Heart left ventricle (tissue), 16 donors: ENCODE results near the gene BTG1. TPM values are rescaled to one million over a fixed set of nuclear protein-coding genes. Genes with fewer than 3 reads are reported as not detected.

Source experiments
- ATAC-seq, 4 donors: fragments of 200-7000 bp; cut with Tn5 transposase; one replicate each; pipeline ENCODE4 v1.9.1; 2020 to 2022; ENCODE audit warnings: moderate library complexity in 4 of 4, mild to moderate bottlenecking in 3 of 4, moderate number of reproducible peaks in 1 of 4
- DNase-seq, 5 donors: peaks; one replicate each; pipeline ENCODE4 v3.0.0-alpha.2; 2020
- H3K27ac ChIP-seq, 12 donors: fragments of 200-600 bp; sonication (generic) in 4 of 12; one replicate each; pipeline versions ENCODE4 v1.5.0 to v1.8.0; 2016 to 2022; ENCODE audit warnings: mild to moderate bottlenecking in 2 of 12
- H3K27me3 ChIP-seq, 9 donors: fragments of 200-600 bp; sonication (generic) in 2 of 9; one replicate each; pipeline versions ENCODE4 v1.5.1 to v1.8.0; 2016 to 2022; ENCODE audit warnings: mild to moderate bottlenecking in 3 of 9
- H3K36me3 ChIP-seq, 9 donors: fragments of 200-600 bp; sonication (generic) in 2 of 9; one replicate each; pipeline versions ENCODE4 v1.5.0 to v1.8.0; 2018 to 2022; ENCODE audit warnings: mild to moderate bottlenecking in 2 of 9
- H3K4me1 ChIP-seq, 12 donors: fragments of 200-600 bp; sonication (generic) in 4 of 12; one replicate each; pipeline versions ENCODE4 v1.5.0 to v1.8.0; 2016 to 2022; ENCODE audit warnings: mild to moderate bottlenecking in 3 of 12
- H3K4me3 ChIP-seq, 12 donors: fragments of 200-600 bp; sonication (generic) in 4 of 12; one replicate each; pipeline versions ENCODE4 v1.5.0 to v1.8.0; 2017 to 2022; ENCODE audit warnings: mild to moderate bottlenecking in 9 of 12, moderate library complexity in 4 of 12
- H3K9me3 ChIP-seq, 12 donors: fragments of 200-600 bp; sonication (generic) in 4 of 12; one replicate each; pipeline versions ENCODE4 v1.5.0 to v1.8.0; 2016 to 2022; ENCODE audit warnings: mild to moderate bottlenecking in 1 of 12
- POLR2A ChIP-seq, 2 donors: fragments of 450-650 bp; IDR thresholded peaks; one replicate each; pipeline ENCODE4 v1.6.1; 2017; ENCODE audit warnings: antibody characterized with exemption in 2 of 2, mild to moderate bottlenecking in 2 of 2, moderate library complexity in 2 of 2
- WGBS, 4 donors: extraction: QIAGEN DNeasy Blood & Tissue Kit in 2 of 4; methylation state at CpG; one replicate each; pipeline versions ENCODE4 v1.1.5 to v1.1.7; 2013 to 2018; 5-methylcytosine and 5-hydroxymethylcytosine counted together
- intact Hi-C, 10 donors: fragments of 100-400 bp; cut with DNase I; formaldehyde crosslinking; loops; one replicate each; pipeline versions ENCODE4 v1.11.1 to v1.14.2; 2022
- polyA plus RNA-seq, 2 donors: library from polyadenylated mRNA; stranded (reverse); fragments of 200-250 nt; gene quantifications; one replicate each; pipeline ENCODE4 v1.2.3, GENCODE V29; 2013
- total RNA-seq, 9 donors: library from RNA; depleted of rRNA in 2 of 9; stranded (reverse); fragments of >200 nt in 2 of 9; fragmentation: NEBNext Ultra II Directional in 3 of 9; extraction: Animal tissue kit (Norgen Biotek cat#: 25700) in 3 of 9; gene quantifications; one replicate each; pipeline versions ENCODE4 v1.1.0 to v1.2.4, GENCODE V29; 2016 to 2023
- TF ChIP-seq, protein P1 (sequence below), 12 donors: fragments of 200-600 bp; sonication (generic) in 4 of 12; IDR thresholded peaks; one replicate each; pipeline versions ENCODE4 v1.5.0 to v1.8.0; 2018 to 2022; ENCODE audit warnings: antibody characterized with exemption in 12 of 12, mild to moderate bottlenecking in 5 of 12
- donor health status: ischemic (EF 13 %, LVEDD 7.1; RV severe dilation, severe dysfunction).
- donor health status: healthy with polysubstance abuse.
- donor health status: DM: no; HTN: yes; CAD: no.
- donor health status: DM: no; HTN: no; CAD: no.
- donor health status: ischemic (EF 25% LVEDD 6.9; RV normal size, moderate dysfunction).
- donor health status: ischemic (EF 25% LVEDD 5.7; RV mildly dilated, moderate dysfunction).
- donor health status: healthy.
- donor health status: DM: yes; HTN: yes; CAD: no.
- donor health status: ischemic (EF 35%, LVEDD 5.7; RV mildly dilated, moderate dysfunction).
- donor health status: nonischemic (EF 11% LVEDD 7.7; RV severe dilation, severe dysfunction).
- donor health status: DM: yes; HTN: yes; CAD: no.
- donor health status: PGD.
- donor health status: ischemic (EF 29% LVEDD 5.4; RV normal size, mild dysfunction).
- donor health status: nonischemic (EF 23%, LVEDD 6.1; RV moderate dilation, normal function).

The BTG1 gene
- total and polyA plus RNA-seq, 11 donors = 20.5 to 120 (median 56.3) TPM

DNA sequence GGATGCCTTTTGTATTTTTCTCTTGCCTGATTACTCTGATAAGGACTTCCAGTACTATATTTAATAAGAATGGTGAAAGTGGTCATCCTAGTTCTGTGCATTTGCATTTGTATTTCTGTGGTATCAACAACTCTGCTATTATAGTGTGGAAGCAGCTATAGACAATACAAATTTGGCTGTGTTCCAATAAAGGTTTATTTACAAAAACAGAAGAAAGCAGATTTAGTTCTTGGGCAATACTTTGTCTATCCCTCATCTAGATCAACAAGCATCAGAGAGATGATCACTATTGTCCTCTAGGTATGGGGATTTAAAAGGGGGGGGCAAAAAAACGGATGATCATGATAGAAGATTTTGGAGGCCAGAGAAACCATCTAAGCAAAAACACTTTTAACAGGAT is 19.1 kb upstream of the BTG1 start:
- intact Hi-C loops = no loop called here
- ATAC-seq = no peak
- TF ChIP-seq, protein P1, sequence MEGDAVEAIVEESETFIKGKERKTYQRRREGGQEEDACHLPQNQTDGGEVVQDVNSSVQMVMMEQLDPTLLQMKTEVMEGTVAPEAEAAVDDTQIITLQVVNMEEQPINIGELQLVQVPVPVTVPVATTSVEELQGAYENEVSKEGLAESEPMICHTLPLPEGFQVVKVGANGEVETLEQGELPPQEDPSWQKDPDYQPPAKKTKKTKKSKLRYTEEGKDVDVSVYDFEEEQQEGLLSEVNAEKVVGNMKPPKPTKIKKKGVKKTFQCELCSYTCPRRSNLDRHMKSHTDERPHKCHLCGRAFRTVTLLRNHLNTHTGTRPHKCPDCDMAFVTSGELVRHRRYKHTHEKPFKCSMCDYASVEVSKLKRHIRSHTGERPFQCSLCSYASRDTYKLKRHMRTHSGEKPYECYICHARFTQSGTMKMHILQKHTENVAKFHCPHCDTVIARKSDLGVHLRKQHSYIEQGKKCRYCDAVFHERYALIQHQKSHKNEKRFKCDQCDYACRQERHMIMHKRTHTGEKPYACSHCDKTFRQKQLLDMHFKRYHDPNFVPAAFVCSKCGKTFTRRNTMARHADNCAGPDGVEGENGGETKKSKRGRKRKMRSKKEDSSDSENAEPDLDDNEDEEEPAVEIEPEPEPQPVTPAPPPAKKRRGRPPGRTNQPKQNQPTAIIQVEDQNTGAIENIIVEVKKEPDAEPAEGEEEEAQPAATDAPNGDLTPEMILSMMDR (IDR thresholded peaks at IDR 0.05) = no peak
- no peak for TF ChIP-seq POLR2A (IDR thresholded peaks at IDR 0.05)

DNA sequence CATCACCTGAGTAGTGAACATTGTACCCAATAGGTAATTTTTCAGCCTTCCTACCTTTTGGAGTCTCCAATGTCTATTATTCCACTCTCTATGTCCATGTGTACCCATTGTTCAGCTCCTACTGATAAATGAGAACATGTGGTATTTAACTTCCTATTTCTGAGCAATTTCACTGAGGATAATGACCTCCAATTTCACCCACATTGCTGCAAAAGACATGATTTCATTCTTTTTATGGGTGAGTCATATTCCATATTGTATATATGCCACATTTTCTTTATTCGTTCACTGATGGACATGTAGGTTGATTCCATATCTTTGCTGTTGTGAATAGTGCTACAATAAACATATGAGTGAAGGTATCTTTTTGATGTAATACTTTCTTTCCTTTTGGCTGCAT is 16.4 kb upstream of the BTG1 start:
- DNase-seq (no peak), ATAC-seq (no peak)
- Histone ChIP-seq H3K27me3 (no peaks in the 10 kb centered on the region), H3K4me1 (peaks cover 0 to 45% (median 0%) of the 10 kb centered on the region in 12 donors), H3K9me3 (no peaks in the 10 kb centered on the region), H3K36me3 (no peaks in the 10 kb centered on the region), H3K4me3 (no peak overlapping the region), H3K27ac (no peak overlapping the region)
- TF ChIP-seq, protein P1 (IDR thresholded peaks at IDR 0.05) = no peak
- TF ChIP-seq POLR2A (IDR thresholded peaks at IDR 0.05) = no peak
- intact Hi-C loops = no loop called here
- 88 to 94% (median 91%) methylated on average over 1 of the region's 1 CpG for WGBS, 4 donors

More for the DNA sequence above, 19.1 kb upstream of the BTG1 start:
- 69 to 84% (median 83%) methylated on average over 1 of the region's 1 CpG for WGBS, 4 donors
- Histone ChIP-seq H3K4me1 (peaks cover 0 to 18% (median 0%) of the 10 kb centered on the region in 12 donors), H3K27ac (no peak overlapping the region), H3K4me3 (no peak overlapping the region), H3K27me3 (no peaks in the 10 kb centered on the region), H3K36me3 (no peaks in the 10 kb centered on the region), H3K9me3 (no peaks in the 10 kb centered on the region)
- DNase-seq = no peak

DNA sequence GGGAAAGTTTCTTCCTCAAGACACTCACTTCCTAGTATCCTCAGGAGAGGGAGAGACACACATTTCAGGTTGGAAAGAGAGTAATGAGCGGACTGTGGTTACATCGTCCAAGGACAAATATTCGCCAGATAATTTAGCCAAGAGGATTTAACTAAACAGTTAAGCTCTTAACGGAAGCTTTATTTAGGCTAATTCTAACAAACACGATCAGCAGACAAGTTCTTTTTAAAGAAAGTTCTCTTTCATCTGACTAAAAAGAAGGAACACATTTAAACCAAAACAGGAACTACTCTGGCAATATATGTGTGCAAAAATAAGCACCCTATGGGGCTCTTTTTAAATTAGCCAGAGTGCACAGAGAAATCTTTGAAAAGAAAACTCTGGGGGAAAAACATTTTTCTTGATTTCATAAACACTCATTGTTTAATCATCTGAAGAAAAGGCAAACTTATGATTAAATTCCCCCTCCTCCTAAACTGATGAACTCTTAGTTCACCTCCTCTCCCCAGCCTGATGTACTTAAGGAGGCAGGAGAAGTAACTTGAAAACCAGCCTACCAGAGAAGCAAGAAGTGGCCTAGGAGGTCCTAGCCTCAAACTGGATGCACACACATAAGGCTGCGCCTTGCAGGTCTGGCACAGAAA is 13.3 kb upstream of the BTG1 start:
- Histone ChIP-seq H3K27ac (peak overlapping the region in 2 of 12 donors; percentile 13 to 73), H3K4me3 (peak overlapping the region in 1 of 12 donors; percentile 7), H3K4me1 (peaks cover 0 to 58% (median 0%) of the 10 kb centered on the region in 12 donors), H3K9me3 (no peaks in the 10 kb centered on the region), H3K36me3 (no peaks in the 10 kb centered on the region), H3K27me3 (no peaks in the 10 kb centered on the region)
- TF ChIP-seq POLR2A (IDR thresholded peaks at IDR 0.05) = no peak
- TF ChIP-seq, protein P1 (IDR thresholded peaks at IDR 0.05) = no peak
- no peak for ATAC-seq
- intact Hi-C loops = no loop called here
- no peak for DNase-seq
- WGBS, 4 donors = 72 to 81% (median 78%) methylated on average over 6 of the region's 6 CpGs

DNA sequence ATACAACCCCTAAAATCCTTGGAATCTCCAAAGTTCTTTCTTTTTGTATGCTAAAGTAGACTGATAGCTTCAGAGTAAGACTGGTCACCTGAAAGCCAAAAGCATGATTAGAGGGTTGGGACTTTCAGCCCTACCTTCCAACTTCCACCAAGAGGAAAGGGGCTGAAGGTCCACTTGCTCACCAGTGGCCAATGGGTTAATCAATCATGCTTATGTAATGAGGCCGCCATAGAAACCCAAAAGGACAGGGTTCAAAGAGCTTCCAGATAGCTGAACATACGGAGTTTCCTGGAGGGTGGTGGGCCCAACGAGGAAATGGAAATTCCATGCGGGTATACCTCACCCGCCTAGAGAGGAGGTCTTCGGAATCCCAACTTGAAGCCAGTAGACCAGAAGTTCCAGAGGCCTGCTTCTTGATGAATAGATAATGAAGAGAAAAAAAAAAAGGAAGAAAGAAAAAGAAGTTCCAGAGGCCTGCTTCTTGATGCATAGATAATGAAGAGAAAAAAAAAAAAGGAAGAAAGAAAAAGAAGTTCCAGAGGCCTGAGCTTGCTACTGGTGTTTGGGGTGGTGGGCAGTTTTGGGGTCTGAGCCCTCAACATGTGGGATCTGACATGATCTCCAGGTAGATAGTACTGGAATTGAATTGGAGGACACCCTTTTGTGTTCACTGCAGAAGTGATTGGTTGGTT is 11.2 kb upstream of the BTG1 start:
- Histone ChIP-seq H3K4me3 (no peak overlapping the region), H3K27ac (peak overlapping the region in 1 of 12 donors; percentile 33), H3K27me3 (no peaks in the 10 kb centered on the region), H3K36me3 (no peaks in the 10 kb centered on the region), H3K9me3 (no peaks in the 10 kb centered on the region), H3K4me1 (peaks cover 0 to 51% (median 0%) of the 10 kb centered on the region in 12 donors)
- TF ChIP-seq, protein P1 (IDR thresholded peaks at IDR 0.05) = no peak
- no peak for TF ChIP-seq POLR2A (IDR thresholded peaks at IDR 0.05)
- intact Hi-C loops = no loop called here
- 87 to 99% (median 97%) methylated on average over 6 of the region's 6 CpGs for WGBS, 4 donors
- no peak for ATAC-seq
- DNase-seq = no peak
